K562 (cell line): Measurements from ENCODE around the gene ACER3. TPM values are rescaled to one million over a fixed set of nuclear protein-coding genes. Genes with fewer than 3 reads are reported as not detected.

Experiments used
- ATAC-seq: fragments of 200-7000 bp; cut with Tn5 transposase; 3 replicates; pipeline ENCODE4 v1.9.1; 2020; ENCODE audit warnings: moderate library complexity
- BruUV-seq: library from RNA; stranded (reverse); fragments of 400-500 nt; replicated peaks from 2 replicates; lab custom pipeline; 2021; lab: Mats Ljungman, UMichigan
- CTCF ChIA-PET: fragments of 300-600 bp; formaldehyde crosslinking; extraction: SDS; loops from one replicate; lab custom pipeline; 2021; ENCODE audit warnings: low intra/inter-chr PET ratio; lab: Yijun Ruan, JAX
- POLR2A ChIA-PET: fragments of 300-600, 350-650 bp; sonication (Branson Sonifier 250); formaldehyde crosslinking; extraction: SDS; loops from one replicate; lab custom pipeline; 2021; ENCODE audit warnings: antibody characterized with exemption, inconsistent platforms; lab: Yijun Ruan, JAX
- DNase-seq, 4 experiments: peaks; one replicate each; pipeline versions ENCODE4 v3.0.0 to v3.0.0-alpha.2; 2011 to 2018; ENCODE audit warnings: low spot score in 3 of 4, mixed read lengths in 3 of 4; ENCODE audit errors: extremely low read depth in 1 of 4
- FAIRE-seq: peaks from 2 replicates; lab custom pipeline; 2011; peaks lifted over from hg19 to GRCh38; lab: Jason Lieb, UNC
- H2AFZ ChIP-seq: 2 replicates; pipeline ENCODE4 v1.6.0; 2011; ENCODE audit warnings: low read depth, low read length, control low read depth, inconsistent platforms
- H3K27ac ChIP-seq: fragments of 200-600 bp; 3 replicates; pipeline ENCODE4 v1.8.0; 2011; ENCODE audit warnings: low read depth, mild to moderate bottlenecking, control low read depth, inconsistent platforms, low read length, moderate library complexity, mixed read lengths; ENCODE audit errors: extremely low read depth
- H3K27me3 ChIP-seq, 2 experiments: fragments of 300-600 bp in 1 of 2; 2 replicates in 1 of 2; 3 replicates in 1 of 2; pipeline versions ENCODE4 v1.6.0 to v1.8.0; 2011; ENCODE audit warnings: inconsistent platforms in 2 of 2, low read length in 2 of 2, mild to moderate bottlenecking in 1 of 2, mixed read lengths in 1 of 2, moderate library complexity in 1 of 2; ENCODE audit not compliant: control insufficient read depth in 2 of 2, insufficient read depth in 2 of 2
- H3K36me3 ChIP-seq: fragments of 300-600 bp; 3 replicates; pipeline ENCODE4 v1.8.0; 2011; ENCODE audit warnings: mild to moderate bottlenecking, low read length, inconsistent platforms; ENCODE audit not compliant: control insufficient read depth, insufficient read depth
- H3K4me1 ChIP-seq, 2 experiments: fragments of 200-600 bp in 1 of 2; replicated peaks in 1 of 2; 2 replicates in 1 of 2; 3 replicates in 1 of 2; pipeline versions ENCODE4 v1.5.1 to v1.8.0; 2011; ENCODE audit warnings: inconsistent platforms in 2 of 2, low read length in 2 of 2, mild to moderate bottlenecking in 1 of 2, mixed read lengths in 1 of 2, moderate library complexity in 1 of 2; ENCODE audit not compliant: control insufficient read depth in 2 of 2, insufficient read depth in 2 of 2
- H3K4me2 ChIP-seq: 2 replicates; pipeline ENCODE4 v1.6.1; 2011; ENCODE audit warnings: low read length, control low read depth, inconsistent platforms, mixed read lengths; ENCODE audit not compliant: insufficient read depth
- H3K4me3 ChIP-seq: fragments of 200-600 bp; sonication (generic), shearing (Covaris generic); 2 replicates; pipeline ENCODE4 v1.5.1; 2016; ENCODE audit warnings: control low read depth, inconsistent platforms
- H3K79me2 ChIP-seq: fragments of 200-600 bp; 3 replicates; pipeline ENCODE4 v1.8.0; 2011; ENCODE audit warnings: low read length, inconsistent platforms; ENCODE audit not compliant: control insufficient read depth, insufficient read depth
- H3K9ac ChIP-seq, 2 experiments: 2 replicates each; pipeline versions ENCODE4 v1.6.0 to v1.6.1; 2011; ENCODE audit warnings: low read depth in 2 of 2, low read length in 2 of 2, control low read depth in 1 of 2, inconsistent platforms in 1 of 2, mild to moderate bottlenecking in 1 of 2, mixed read lengths in 1 of 2; ENCODE audit not compliant: insufficient read depth in 1 of 2
- H3K9me1 ChIP-seq: one replicate; pipeline ENCODE4 v1.6.0; 2011; ENCODE audit warnings: inconsistent platforms, mild to moderate bottlenecking, low read length, moderate library complexity; ENCODE audit not compliant: control insufficient read depth, insufficient read depth
- H3K9me3 ChIP-seq: replicated peaks from 2 replicates; pipeline ENCODE4 v1.5.1; 2011; ENCODE audit warnings: low read depth, low read length, inconsistent platforms; ENCODE audit not compliant: control insufficient read depth, insufficient read depth
- H4K20me1 ChIP-seq: replicated peaks from 2 replicates; pipeline ENCODE4 v1.6.1; 2011; ENCODE audit warnings: low read length, inconsistent platforms, mixed read lengths; ENCODE audit not compliant: control insufficient read depth, insufficient read depth
- DPF2 ChIP-seq: fragments of 450-650 bp; IDR thresholded peaks from 2 replicates; pipeline ENCODE4 v1.6.1; 2016
- FOXA1 ChIP-seq: fragments of 450-650 bp; IDR thresholded peaks from 2 replicates; pipeline ENCODE4 v1.6.1; 2016; ENCODE audit warnings: mild to moderate bottlenecking, borderline replicate concordance
- JUND ChIP-seq, 2 experiments: IDR thresholded peaks; 2 replicates in 1 of 2; 3 replicates in 1 of 2; pipeline ENCODE4 v1.6.1; 2011; ENCODE audit warnings: borderline replicate concordance in 2 of 2, low read depth in 2 of 2, low read length in 2 of 2, improper control_type of control experiment in 1 of 2, missing biosample characterization in 1 of 2, missing genetic modification characterization in 1 of 2, missing genetic modification reagents in 1 of 2
- YY1 ChIP-seq, 3 experiments: IDR thresholded peaks; 2 replicates each; pipeline ENCODE4 v1.6.1; 2011; ENCODE audit warnings: low read length in 2 of 3, mild to moderate bottlenecking in 2 of 3, moderate library complexity in 2 of 3, borderline replicate concordance in 1 of 3, control low read depth in 1 of 3, low read depth in 1 of 3; ENCODE audit not compliant: insufficient read depth in 3 of 3, insufficient replicate concordance in 2 of 3, control insufficient read depth in 1 of 3, insufficient read length in 1 of 3; ENCODE audit errors: extremely low read depth in 1 of 3
- ZNF121 ChIP-seq: sonication (generic); formaldehyde crosslinking; conservative IDR thresholded peaks from 2 replicates; pipeline ENCODE4 v1.8.0; 2022; ENCODE audit warnings: missing genetic modification reagents
- ZNF444 ChIP-seq: fragments of 250-450 bp; sonication (Bioruptor Pico); IDR thresholded peaks from 2 replicates; pipeline ENCODE4 v1.4.0; 2020; ENCODE audit warnings: mild to moderate bottlenecking, moderate library complexity
- ZNF668 ChIP-seq: fragments of 250-450 bp; sonication (Bioruptor Pico); IDR thresholded peaks from 2 replicates; pipeline ENCODE4 v1.8.0; 2022; ENCODE audit warnings: mild to moderate bottlenecking, inconsistent platforms
- ZNF740 ChIP-seq, 3 experiments: fragments of 200-800 bp in 1 of 3; sonication (Bioruptor generic) in 1 of 3; sonication (generic) in 1 of 3; formaldehyde crosslinking in 1 of 3; IDR thresholded peaks; 2 replicates each; pipeline versions ENCODE4 v1.6.1 to v1.8.0; 2016 to 2022; ENCODE audit warnings: mild to moderate bottlenecking in 2 of 3, missing compliant biosample characterization in 2 of 3, missing genetic modification characterization in 2 of 3, missing genetic modification reagents in 1 of 3
- ZNF79 ChIP-seq: fragments of 250-450 bp; sonication (Bioruptor Pico); IDR thresholded peaks from 2 replicates; pipeline ENCODE4 v1.4.0; 2020; ENCODE audit warnings: low read depth, mild to moderate bottlenecking, moderate library complexity
- WGBS: fragments of 100-300 bp; shearing (Covaris generic); methylation state at CpG from one replicate; pipeline ENCODE4 v1.1.6; 2016; ENCODE audit warnings: low coverage, mixed read lengths; ENCODE audit not compliant: insufficient coverage; ENCODE audit errors: missing lambda C conversion rate; 5-methylcytosine and 5-hydroxymethylcytosine counted together
- in situ Hi-C: fragments of 300-500 bp; cut with MboI; formaldehyde crosslinking; loops from 4 replicates; pipeline ENCODE4 v1.15.0; 2018; ENCODE audit warnings: inconsistent platforms, mixed read lengths
- intact Hi-C: fragments of 100-400 bp; cut with micrococcal nuclease; formaldehyde crosslinking; loops from 2 replicates; pipeline ENCODE4 v1.14.2; 2022
- polyA plus RNA-seq, 8 experiments: library from polyadenylated mRNA; depleted of rRNA in 4 of 8; stranded (reverse) in 5 of 8; unstranded in 3 of 8; fragments of >200 nt; fragmentation: Nextera tagmentation in 2 of 8; fragmentation: Illumina TruSeq in 1 of 8; extraction: Ambion mirVana in 2 of 8; extraction: Trizol in 1 of 8; gene quantifications; 2 replicates each; pipeline versions ENCODE4 v1.2.1 to v1.2.3, GENCODE V29; 2011 to 2014; ENCODE audit warnings: inconsistent platforms in 1 of 8, missing spikeins in 1 of 8
- total RNA-seq, 7 experiments: library from RNA; depleted of rRNA in 6 of 7; stranded (reverse); fragments of >200 nt in 6 of 7; fragmentation: Illumina TruSeq in 2 of 7; extraction: Trizol in 2 of 7; gene quantifications; 2 replicates each; pipeline versions ENCODE4 v1.2.1 to v1.2.3, GENCODE V29; 2011 to 2021; ENCODE audit warnings: low replicate concordance in 1 of 7
- TF ChIP-seq, protein P1 (sequence below), 2 experiments: fragments of 450-650 bp; IDR thresholded peaks; 2 replicates each; pipeline ENCODE4 v1.6.1; 2016

The ACER3 gene
- total and polyA plus RNA-seq, 9 of the 15 experiments (the other 6 are each of a cell fraction or from before 2014, with no cell fraction given): 2.0 to 23.8 (median 9.5) TPM

DNA sequence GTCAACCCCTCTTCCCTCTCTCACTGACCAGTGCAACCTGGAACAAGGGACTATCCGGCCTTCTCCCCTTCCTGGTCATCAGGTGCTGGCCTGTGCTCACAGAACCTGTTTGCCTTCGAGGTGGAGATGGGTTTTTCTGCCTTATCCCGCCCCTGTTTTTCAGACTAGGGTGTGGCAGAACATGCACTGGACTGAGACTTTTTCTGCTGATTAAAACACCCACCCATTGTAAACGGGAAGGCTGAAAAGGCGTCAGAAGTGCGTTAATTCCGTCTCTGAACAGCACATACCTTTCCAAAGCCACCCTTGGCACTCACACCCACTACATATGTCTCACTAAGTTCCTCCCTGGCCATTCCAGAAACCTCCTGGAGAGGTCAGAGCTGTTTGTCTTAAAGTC lies 169.1 kb downstream of the ACER3 start:
- Histone ChIP-seq H3K9me3 (no peaks in the 10 kb centered on the region), H3K4me1 (peaks cover 4 to 7% of the 10 kb centered on the region in 2 experiments; a peak in 2 of 5 replicates), H3K79me2 (no peaks in the 10 kb centered on the region), H3K9ac (no peak overlapping the region), H3K9me1 (no peaks in the 10 kb centered on the region), H3K4me2 (peak overlapping the region; percentile 11; the same call in 1 of the 2 replicates), H2AFZ (peak overlapping the region; percentile 40), H3K36me3 (no peaks in the 10 kb centered on the region), H3K4me3 (no peak overlapping the region), H3K27me3 (peaks cover 8% of the 10 kb centered on the region in 2 experiments; a peak in 4 of 5 replicates), H3K27ac (no peak overlapping the region), H4K20me1 (no peaks in the 10 kb centered on the region)
- TF ChIP-seq FOXA1: no peak
- TF ChIP-seq ZNF740 (CRISPR knock-in tag; IDR thresholded peaks at IDR 0.05): no peak
- TF ChIP-seq ZNF740 (tag; IDR thresholded peaks at IDR 0.05): no peak
- no peak for TF ChIP-seq ZNF444 (CRISPR knock-in tag)
- TF ChIP-seq YY1 (IDR thresholded peaks at IDR 0.05; ENCODE audit: borderline replicate concordance in 1 of 3, control insufficient read depth in 1 of 3, extremely low read depth in 1 of 3, insufficient read depth in 3 of 3, insufficient read length in 1 of 3, insufficient replicate concordance in 2 of 3, low read depth in 1 of 3, low read length in 2 of 3): no peak
- TF ChIP-seq DPF2: no peak
- no peak for TF ChIP-seq ZNF79 (CRISPR knock-in tag)
- TF ChIP-seq ZNF121 (CRISPR knock-in tag): no peak
- TF ChIP-seq ZNF668 (CRISPR knock-in tag): no peak
- TF ChIP-seq JUND (IDR thresholded peaks at IDR 0.05; ENCODE audit: borderline replicate concordance, low read depth, low read length): no peak
- no peak for TF ChIP-seq JUND (tag; IDR thresholded peaks at IDR 0.05; ENCODE audit: borderline replicate concordance, low read depth, low read length)
- TF ChIP-seq, protein P1, sequence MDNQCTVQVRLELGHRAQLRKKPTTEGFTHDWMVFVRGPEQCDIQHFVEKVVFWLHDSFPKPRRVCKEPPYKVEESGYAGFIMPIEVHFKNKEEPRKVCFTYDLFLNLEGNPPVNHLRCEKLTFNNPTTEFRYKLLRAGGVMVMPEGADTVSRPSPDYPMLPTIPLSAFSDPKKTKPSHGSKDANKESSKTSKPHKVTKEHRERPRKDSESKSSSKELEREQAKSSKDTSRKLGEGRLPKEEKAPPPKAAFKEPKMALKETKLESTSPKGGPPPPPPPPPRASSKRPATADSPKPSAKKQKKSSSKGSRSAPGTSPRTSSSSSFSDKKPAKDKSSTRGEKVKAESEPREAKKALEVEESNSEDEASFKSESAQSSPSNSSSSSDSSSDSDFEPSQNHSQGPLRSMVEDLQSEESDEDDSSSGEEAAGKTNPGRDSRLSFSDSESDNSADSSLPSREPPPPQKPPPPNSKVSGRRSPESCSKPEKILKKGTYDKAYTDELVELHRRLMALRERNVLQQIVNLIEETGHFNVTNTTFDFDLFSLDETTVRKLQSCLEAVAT (IDR thresholded peaks at IDR 0.05): no peak
- ChIA-PET CTCF (no interaction called here), POLR2A (interaction anchor here (0.6 kb wide), 2 partner anchors 42 to 175 kb away, joined by 3 read pairs; no protein-coding TSS in a partner anchor)
- peak; percentile 15 for FAIRE-seq
- ATAC-seq: no peak; the same call in 2 of the 3 replicates
- intact Hi-C loops: no loop called here
- in situ Hi-C loops: loop anchor here (10.0 kb wide), 1 partner anchor 105 kb away; no protein-coding TSS in a partner anchor
- BruUV-seq: no TSS peak
- 2% methylated on average over 7 of the region's 7 CpGs for WGBS
- DNase-seq: no peak
